Measurements from ENCODE around the gene WNT7B.

GRCh38 chr22:45926433-45926832, 50.5 kb downstream of the WNT7B start:
- TF ChIP-seq, protein P1, sequence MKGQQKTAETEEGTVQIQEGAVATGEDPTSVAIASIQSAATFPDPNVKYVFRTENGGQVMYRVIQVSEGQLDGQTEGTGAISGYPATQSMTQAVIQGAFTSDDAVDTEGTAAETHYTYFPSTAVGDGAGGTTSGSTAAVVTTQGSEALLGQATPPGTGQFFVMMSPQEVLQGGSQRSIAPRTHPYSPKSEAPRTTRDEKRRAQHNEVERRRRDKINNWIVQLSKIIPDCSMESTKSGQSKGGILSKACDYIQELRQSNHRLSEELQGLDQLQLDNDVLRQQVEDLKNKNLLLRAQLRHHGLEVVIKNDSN (IDR thresholded peaks at IDR 0.05; ENCODE audit: borderline replicate concordance, low read depth) = no peak
- TF ChIP-seq MAX (IDR thresholded peaks at IDR 0.05; ENCODE audit: low read depth) (no peak), EP300 (IDR thresholded peaks at IDR 0.05; ENCODE audit: borderline replicate concordance in 1 of 2, low read depth in 1 of 2, low read length in 1 of 2) (no peak), JUND (IDR thresholded peaks at IDR 0.05) (no peak)
- TF ChIP-seq, protein P2, sequence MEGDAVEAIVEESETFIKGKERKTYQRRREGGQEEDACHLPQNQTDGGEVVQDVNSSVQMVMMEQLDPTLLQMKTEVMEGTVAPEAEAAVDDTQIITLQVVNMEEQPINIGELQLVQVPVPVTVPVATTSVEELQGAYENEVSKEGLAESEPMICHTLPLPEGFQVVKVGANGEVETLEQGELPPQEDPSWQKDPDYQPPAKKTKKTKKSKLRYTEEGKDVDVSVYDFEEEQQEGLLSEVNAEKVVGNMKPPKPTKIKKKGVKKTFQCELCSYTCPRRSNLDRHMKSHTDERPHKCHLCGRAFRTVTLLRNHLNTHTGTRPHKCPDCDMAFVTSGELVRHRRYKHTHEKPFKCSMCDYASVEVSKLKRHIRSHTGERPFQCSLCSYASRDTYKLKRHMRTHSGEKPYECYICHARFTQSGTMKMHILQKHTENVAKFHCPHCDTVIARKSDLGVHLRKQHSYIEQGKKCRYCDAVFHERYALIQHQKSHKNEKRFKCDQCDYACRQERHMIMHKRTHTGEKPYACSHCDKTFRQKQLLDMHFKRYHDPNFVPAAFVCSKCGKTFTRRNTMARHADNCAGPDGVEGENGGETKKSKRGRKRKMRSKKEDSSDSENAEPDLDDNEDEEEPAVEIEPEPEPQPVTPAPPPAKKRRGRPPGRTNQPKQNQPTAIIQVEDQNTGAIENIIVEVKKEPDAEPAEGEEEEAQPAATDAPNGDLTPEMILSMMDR (IDR thresholded peaks at IDR 0.05) = no peak
